GM19099 (cell line): ENCODE measurements around the gene SUSD3.

Experiments used
- POLR2A ChIP-seq: IDR thresholded peaks from 3 replicates; pipeline ENCODE4 v1.6.1; 2011; ENCODE audit warnings: low read depth; ENCODE audit not compliant: insufficient read length; ENCODE audit errors: extremely low read depth

SUSD3 gene

GRCh38 chr9:93059011-93059714 is 662 bp downstream of the SUSD3 start:
- no peak for TF ChIP-seq POLR2A

DNA sequence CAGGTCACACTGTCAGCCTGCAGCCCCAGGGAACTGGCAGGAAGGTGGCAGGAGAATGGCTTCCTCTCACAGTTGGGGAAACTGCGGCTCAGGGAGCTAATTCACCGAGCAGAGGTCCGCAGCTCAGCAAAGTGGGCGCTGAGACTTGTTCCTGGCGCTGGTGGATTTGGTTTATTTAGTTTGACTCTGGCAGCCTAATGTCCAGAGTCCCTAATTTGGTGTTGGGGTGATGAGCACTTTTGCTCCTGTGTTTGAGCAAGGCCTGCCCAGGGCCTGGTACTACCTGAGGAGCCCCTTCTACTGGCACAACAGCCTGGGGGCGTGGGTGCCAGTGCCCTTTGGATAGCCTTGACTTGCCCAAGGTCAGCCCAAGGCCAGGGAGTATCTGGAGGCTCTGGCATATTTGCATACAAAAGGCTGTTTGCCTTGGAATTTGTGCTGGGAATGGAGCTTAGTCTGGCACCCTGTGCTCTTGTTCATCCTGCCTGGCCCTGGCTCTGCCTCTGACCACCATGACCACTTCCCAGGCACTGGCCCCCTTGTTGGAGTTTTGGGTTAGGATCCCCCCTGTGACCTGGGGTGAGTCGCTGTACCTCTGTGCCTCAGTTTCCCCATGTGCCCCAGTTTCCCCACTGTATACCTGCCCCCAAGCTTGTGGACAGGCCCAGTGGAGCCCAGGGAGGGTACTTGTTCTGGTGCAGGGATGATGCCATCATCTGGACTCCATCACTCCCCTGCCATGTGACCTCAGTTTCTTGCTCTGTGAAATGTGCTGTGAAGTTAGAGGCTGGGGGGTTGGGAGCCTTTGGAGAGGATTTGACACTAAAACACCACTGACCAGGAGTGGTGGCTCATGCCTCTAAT is 1.4 kb downstream of the SUSD3 start:
- no peak for TF ChIP-seq POLR2A

DNA sequence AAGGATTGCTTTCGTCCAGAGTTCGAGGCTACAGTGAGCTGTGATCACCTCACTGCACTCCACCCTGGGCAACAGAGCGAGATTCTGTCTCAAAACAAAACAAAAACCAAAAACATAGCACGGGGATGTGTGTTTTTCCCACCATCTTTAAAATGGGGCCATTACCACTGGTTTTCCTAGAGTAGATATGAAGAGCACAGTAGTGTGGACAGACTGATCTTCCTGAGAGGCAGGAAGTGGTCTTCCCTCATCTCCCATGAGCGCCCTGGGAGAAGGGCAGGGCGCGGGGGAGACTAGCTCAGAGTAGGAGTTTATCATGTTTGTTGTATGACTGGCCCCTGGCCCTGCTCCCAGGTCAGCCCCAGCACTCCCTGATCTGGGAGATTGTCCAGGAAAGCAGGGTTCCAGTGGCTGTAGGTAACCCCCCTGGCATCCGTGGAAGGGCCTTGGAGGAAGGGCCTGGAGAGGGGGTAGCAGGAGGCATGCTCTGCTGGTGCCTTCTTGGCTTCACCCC is 2.3 kb downstream of the SUSD3 start:
- TF ChIP-seq POLR2A: no peak

DNA sequence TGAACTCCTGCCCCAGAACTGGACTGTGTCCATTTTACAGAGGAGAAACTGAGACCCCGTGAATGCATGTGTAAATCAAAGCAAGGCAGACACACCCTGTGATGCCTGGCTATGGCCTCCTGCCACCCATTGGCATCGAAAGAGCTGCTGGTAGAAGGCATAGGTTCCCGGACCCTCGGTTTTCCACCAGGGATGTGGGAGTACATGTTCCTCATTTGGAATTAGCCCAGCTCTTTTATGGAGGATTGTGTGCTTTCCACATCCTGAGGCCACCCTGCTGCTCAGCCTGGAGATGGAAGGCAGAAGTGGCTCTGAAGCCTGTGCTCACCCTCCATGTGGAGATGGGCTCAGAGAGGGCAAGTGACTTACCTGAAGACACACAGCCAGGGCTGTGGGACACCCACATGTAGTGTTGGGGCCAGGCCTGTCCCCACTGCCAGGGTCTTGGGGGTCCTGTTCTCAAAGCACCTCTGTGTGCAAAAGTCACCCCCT is 2.8 kb downstream of the SUSD3 start:
- no peak for TF ChIP-seq POLR2A

DNA sequence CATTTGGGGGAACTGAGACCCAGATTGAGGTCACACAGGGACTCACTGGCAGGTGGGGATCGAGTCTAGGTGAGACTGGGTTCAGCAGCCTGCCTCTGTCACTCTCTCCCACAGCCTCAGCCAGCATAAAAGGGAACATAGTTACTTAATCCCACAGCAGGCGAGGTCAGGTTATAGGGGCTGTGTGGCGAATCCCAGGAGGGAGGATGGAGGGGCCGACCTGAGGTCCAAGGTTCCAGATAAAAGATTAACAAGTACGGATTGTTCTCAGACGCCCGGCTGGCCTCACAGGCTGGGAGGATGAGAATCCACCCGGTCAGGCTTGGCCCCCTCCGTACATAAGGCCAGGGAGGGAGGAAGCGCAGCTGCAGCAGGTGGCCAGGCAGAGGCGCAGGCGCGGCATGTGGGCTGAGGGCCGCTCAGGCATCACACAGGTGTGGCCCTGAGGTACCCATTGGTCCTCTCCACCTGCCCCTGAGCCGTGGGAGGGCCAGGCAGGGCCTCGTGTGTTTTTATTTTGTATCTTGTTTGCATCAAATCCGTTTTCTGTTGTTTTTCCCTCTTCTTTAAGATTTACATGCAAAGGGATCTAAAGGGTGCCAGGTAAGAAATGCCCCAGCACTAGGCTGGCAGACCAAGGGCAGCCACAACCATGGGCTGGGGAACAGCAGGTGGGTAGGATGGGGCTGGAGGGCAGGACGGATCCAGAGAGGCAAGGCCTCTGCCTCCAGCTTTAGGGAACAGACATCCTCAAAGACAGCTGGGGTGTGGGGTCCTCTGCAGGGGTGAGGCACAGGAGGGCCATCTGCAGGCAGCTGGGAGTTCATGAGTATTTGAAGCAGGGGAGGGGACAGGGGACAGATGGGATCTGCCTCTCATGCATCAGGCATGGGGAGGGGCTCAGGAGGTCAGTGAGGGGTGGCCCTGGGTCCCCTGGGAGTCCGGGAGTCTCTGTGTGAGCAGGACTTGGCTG is 3.6 kb downstream of the SUSD3 start:
- TF ChIP-seq POLR2A: peak; percentile 28

- peak; percentile 55 for TF ChIP-seq POLR2A
These were observed 6.1 kb downstream of the SUSD3 start for GRCh38 chr9:93064392-93065134.

DNA sequence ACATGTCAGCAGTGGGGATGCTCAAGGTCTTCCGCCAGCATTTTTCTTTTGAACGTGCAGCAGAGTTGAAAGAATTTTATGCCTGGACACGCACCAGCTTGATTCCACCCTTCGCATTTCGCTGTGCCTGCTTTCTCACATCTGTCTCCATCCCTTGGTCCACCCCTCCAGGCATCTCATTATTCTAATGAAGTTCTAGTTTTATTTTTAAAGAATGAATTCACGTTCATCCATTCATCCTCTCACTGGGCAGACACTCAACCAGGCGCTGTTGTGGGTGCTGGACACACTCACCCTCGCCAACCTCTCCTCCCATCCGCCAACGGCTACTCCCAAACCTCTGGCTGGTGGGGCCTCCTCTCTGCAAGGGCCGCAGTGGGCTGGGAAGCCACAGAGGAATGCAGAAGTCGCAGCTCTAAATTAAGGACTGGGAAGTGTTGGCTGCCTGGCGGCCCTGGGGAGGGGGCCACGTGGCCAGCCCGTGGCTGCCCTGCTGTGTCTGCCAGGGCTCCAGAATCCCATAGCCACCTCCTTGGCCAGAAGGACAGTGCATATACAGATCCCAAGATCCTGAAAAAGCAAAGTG is 6.7 kb downstream of the SUSD3 start:
- TF ChIP-seq POLR2A: no peak

DNA sequence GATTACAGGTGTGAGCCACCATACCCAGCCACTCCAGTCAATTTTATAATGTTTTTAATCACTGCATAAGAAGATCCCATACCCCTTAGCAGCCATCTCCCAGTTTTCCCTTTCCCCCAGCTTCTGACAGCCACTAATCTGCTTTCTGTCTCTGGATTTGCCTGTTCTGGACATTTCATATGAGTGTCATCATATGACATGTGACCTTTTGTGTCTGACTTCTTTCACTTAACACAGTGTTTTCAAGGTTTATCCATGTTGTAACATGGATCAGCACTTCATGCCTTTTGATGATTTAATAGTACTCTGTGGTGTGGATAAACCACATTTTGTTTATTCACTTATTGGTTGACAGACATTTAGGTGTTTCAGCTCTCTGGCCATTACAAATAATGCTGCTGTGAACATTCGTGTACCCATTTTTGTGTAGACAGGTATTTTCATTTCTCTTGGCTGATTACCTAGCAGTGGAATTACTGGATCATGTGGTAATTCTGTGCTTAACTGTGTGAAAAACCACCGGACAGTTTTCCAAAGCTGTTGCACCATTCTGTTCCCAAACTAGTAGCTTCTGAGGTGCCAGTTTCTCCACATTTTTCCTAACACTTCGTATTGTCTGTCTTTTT is 8.6 kb downstream of the SUSD3 start:
- no peak for TF ChIP-seq POLR2A

- no peak for TF ChIP-seq POLR2A
These were observed 10.5 kb downstream of the SUSD3 start for GRCh38 chr9:93068956-93069355.

DNA sequence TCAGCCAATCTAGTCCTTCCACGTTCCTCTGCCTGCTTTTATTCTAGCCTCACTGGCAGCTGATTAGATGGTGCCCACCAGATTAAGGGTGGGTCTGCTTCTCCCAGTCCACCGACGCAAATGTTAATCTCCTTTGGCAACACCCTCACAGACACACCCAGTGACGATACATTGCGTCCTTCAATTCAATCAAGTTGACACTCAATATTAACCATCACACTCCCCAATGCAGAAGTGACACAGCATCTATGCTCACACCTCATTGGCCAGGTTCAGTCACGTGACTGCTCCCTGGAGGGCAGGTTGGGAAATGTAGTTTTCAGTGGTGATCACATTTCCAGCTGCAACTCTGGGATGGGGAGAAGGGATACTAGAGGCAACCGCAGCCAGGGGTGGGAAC is 13.0 kb downstream of the SUSD3 start:
- TF ChIP-seq POLR2A: no peak

- TF ChIP-seq POLR2A: no peak
These were observed 13.9 kb downstream of the SUSD3 start for GRCh38 chr9:93072383-93072795.

DNA sequence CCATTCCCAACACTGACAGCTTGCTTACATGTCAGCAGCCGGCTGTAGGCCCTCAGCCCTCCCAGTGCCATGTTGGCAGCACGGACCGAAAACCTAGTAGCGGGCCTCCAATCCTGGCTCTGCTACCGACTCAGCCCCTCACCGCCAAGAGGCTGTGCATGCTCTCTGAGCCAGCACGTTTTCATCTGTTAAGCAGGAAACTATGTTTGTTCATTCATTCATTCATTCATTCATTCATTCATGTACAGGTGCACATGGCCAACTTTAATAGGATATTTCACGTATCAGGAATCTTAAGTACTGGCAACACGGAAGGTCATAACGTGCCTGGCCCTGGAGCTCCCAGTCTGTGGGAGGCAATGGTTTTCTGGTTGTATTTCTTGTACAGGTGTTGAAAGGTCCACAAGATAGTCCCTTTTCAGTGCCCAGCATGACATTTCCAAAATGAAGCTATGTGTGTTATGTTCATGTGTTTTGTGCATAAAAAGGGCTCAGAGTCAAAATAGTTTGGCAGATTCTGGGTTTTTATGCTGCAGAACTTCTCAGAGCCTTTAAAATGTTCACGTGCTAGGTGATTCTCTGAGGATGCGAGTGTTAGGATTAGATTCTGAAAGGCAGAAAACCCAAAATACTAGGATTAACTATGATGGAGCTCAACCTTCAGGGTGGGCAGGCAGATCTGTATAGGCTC is 17.7 kb downstream of the SUSD3 start:
- no peak for TF ChIP-seq POLR2A

- TF ChIP-seq POLR2A: no peak
These were observed 18.3 kb downstream of the SUSD3 start for GRCh38 chr9:93076792-93077128.
